IMR-90 (cell line): ENCODE measurements around the gene PTGES. TPM values are rescaled to one million over a fixed set of nuclear protein-coding genes. Genes with fewer than 3 reads are reported as not detected.

Source experiments
- ATAC-seq: fragments of 200-7000 bp; cut with Tn5 transposase; 2 replicates; pipeline ENCODE4 v1.9.1; 2020; ENCODE audit warnings: low read depth, mild to moderate bottlenecking, moderate library complexity
- BruUV-seq: library from RNA; stranded (reverse); fragments of 400-500 nt; replicated peaks from 2 replicates; lab custom pipeline; 2021; lab: Mats Ljungman, UMichigan
- CTCF ChIA-PET: fragments of 300-600 bp; formaldehyde crosslinking; extraction: SDS; loops from one replicate; lab custom pipeline; 2021; ENCODE audit warnings: antibody characterized with exemption; lab: Yijun Ruan, JAX
- POLR2A ChIA-PET: fragments of 300-600 bp; sonication (Branson Sonifier 250); formaldehyde crosslinking; loops from one replicate; lab custom pipeline; 2022; ENCODE audit warnings: antibody characterized with exemption; ENCODE audit not compliant: unreplicated experiment; lab: Charles Lee
- DNase-seq: peaks from one replicate; pipeline ENCODE4 v3.0.0; 2013
- H2AFZ ChIP-seq: replicated peaks from 2 replicates; pipeline ENCODE3; 2013; ENCODE audit warnings: low read length, mild to moderate bottlenecking; ENCODE audit not compliant: poor library complexity
- H2AK5ac ChIP-seq: 2 replicates; pipeline ENCODE4 v1.6.1; 2013; ENCODE audit warnings: low read depth, low read length, inconsistent platforms
- H2AK9ac ChIP-seq: replicated peaks from 2 replicates; pipeline ENCODE3; 2013; ENCODE audit warnings: mild to moderate bottlenecking, low read depth, low read length, moderate library complexity; ENCODE audit not compliant: poor library complexity
- H2BK120ac ChIP-seq: 2 replicates; pipeline ENCODE4 v1.6.1; 2013; ENCODE audit warnings: low read depth, low read length, inconsistent platforms
- H2BK15ac ChIP-seq: 3 replicates; pipeline ENCODE4 v1.6.1; 2013; ENCODE audit warnings: low read depth, low read length, inconsistent platforms
- H2BK20ac ChIP-seq: 2 replicates; pipeline ENCODE4 v1.6.1; 2013; ENCODE audit warnings: low read depth, mild to moderate bottlenecking, inconsistent platforms, low read length, moderate library complexity
- H2BK5ac ChIP-seq: 2 replicates; pipeline ENCODE4 v1.6.1; 2013; ENCODE audit warnings: mild to moderate bottlenecking, low read depth, low read length, inconsistent platforms; ENCODE audit not compliant: poor library complexity, severe bottlenecking
- H3K14ac ChIP-seq: replicated peaks from 2 replicates; pipeline ENCODE4 v1.6.1; 2013; ENCODE audit warnings: low read depth, low read length, inconsistent platforms
- H3K18ac ChIP-seq: 2 replicates; pipeline ENCODE4 v1.6.1; 2013; ENCODE audit warnings: low read depth, low read length, control low read depth
- H3K23ac ChIP-seq: 2 replicates; pipeline ENCODE4 v1.6.1; 2013; ENCODE audit warnings: low read depth, low read length, inconsistent platforms
- H3K27ac ChIP-seq: 2 replicates; pipeline ENCODE4 v1.5.1; 2013; ENCODE audit warnings: mild to moderate bottlenecking, control low read depth, low read length; ENCODE audit not compliant: insufficient read depth
- H3K27me3 ChIP-seq: 2 replicates; pipeline ENCODE4 v1.6.1; 2013; ENCODE audit warnings: low read length; ENCODE audit not compliant: control insufficient read depth, insufficient read depth
- H3K36me3 ChIP-seq: 2 replicates; pipeline ENCODE4 v1.6.1; 2013; ENCODE audit warnings: low read length, mixed read lengths; ENCODE audit not compliant: control insufficient read depth, insufficient read depth
- H3K4ac ChIP-seq: 2 replicates; pipeline ENCODE4 v1.6.1; 2013; ENCODE audit warnings: low read depth, low read length, inconsistent platforms
- H3K4me1 ChIP-seq: 2 replicates; pipeline ENCODE4 v1.6.1; 2013; ENCODE audit warnings: low read length, mixed read lengths; ENCODE audit not compliant: control insufficient read depth, insufficient read depth
- H3K4me2 ChIP-seq: 2 replicates; pipeline ENCODE4 v1.6.1; 2013; ENCODE audit warnings: low read depth, mild to moderate bottlenecking, control low read depth, low read length, moderate library complexity
- H3K4me3 ChIP-seq: 2 replicates; pipeline ENCODE4 v1.5.1; 2013; ENCODE audit warnings: low read depth, mild to moderate bottlenecking, control low read depth, low read length, moderate library complexity; ENCODE audit not compliant: insufficient read depth
- H3K56ac ChIP-seq: 2 replicates; pipeline ENCODE4 v1.6.1; 2013; ENCODE audit warnings: low read length, inconsistent platforms; ENCODE audit not compliant: insufficient read depth; ENCODE audit errors: extremely low read depth
- H3K79me1 ChIP-seq, 2 experiments: 2 replicates each; pipeline ENCODE4 v1.6.1; 2013; ENCODE audit warnings: low read length in 2 of 2, inconsistent platforms in 1 of 2, low read depth in 1 of 2
- H3K9ac ChIP-seq: 2 replicates; pipeline ENCODE4 v1.6.1; 2013; ENCODE audit warnings: low read depth, low read length, control low read depth
- H3K9me1 ChIP-seq: 2 replicates; pipeline ENCODE4 v1.6.1; 2013; ENCODE audit warnings: low read length, inconsistent platforms; ENCODE audit not compliant: insufficient read depth
- H3K9me3 ChIP-seq: 2 replicates; pipeline ENCODE4 v1.6.1; 2013; ENCODE audit warnings: low read length; ENCODE audit not compliant: control insufficient read depth, insufficient read depth
- H4K20me1 ChIP-seq: 2 replicates; pipeline ENCODE4 v1.6.1; 2013; ENCODE audit warnings: low read length, inconsistent platforms; ENCODE audit not compliant: insufficient read depth
- H4K5ac ChIP-seq: 2 replicates; pipeline ENCODE4 v1.6.1; 2013; ENCODE audit warnings: mild to moderate bottlenecking, low read depth, low read length, control low read depth
- H4K8ac ChIP-seq, 2 experiments: 2 replicates each; pipeline ENCODE4 v1.6.1; 2013; ENCODE audit warnings: low read depth in 2 of 2, low read length in 2 of 2, control low read depth in 1 of 2, inconsistent platforms in 1 of 2
- H4K91ac ChIP-seq: 2 replicates; pipeline ENCODE4 v1.6.1; 2013; ENCODE audit warnings: low read depth, low read length, inconsistent platforms; ENCODE audit not compliant: insufficient read depth
- BHLHE40 ChIP-seq: fragments of 150-350 bp; IDR thresholded peaks from 2 replicates; pipeline ENCODE4 v1.6.1; 2016; ENCODE audit warnings: mild to moderate bottlenecking, low read depth, low read length
- CEBPB ChIP-seq: IDR thresholded peaks from 2 replicates; pipeline ENCODE4 v1.6.1; 2012; ENCODE audit warnings: low read depth, low read length, improper control_type of control experiment
- FOS ChIP-seq: fragments of 150-350 bp; IDR thresholded peaks from 2 replicates; pipeline ENCODE4 v1.6.1; 2016; ENCODE audit warnings: low read depth, low read length
- MAZ ChIP-seq: IDR thresholded peaks from 2 replicates; pipeline ENCODE4 v1.6.1; 2012; ENCODE audit warnings: low read depth, mild to moderate bottlenecking, low read length, improper control_type of control experiment, moderate library complexity, borderline replicate concordance
- MXI1 ChIP-seq: IDR thresholded peaks from 2 replicates; pipeline ENCODE4 v1.6.1; 2012; ENCODE audit warnings: low read depth, mild to moderate bottlenecking, low read length, moderate library complexity, borderline replicate concordance
- POLR2A ChIP-seq: IDR thresholded peaks from 2 replicates; pipeline ENCODE4 v1.6.1; 2012; ENCODE audit warnings: mild to moderate bottlenecking, low read depth, low read length
- RAD21 ChIP-seq: IDR thresholded peaks from 2 replicates; pipeline ENCODE4 v1.6.1; 2012; ENCODE audit warnings: low read length, improper control_type of control experiment
- SMC3 ChIP-seq: fragments of 150-350 bp; IDR thresholded peaks from 2 replicates; pipeline ENCODE4 v1.6.1; 2016; ENCODE audit warnings: low read depth, mild to moderate bottlenecking, antibody characterized with exemption, low read length, moderate library complexity
- WGBS, 2 experiments: methylation state at CpG; one replicate each; pipeline versions ENCODE4 v1.1.5 to v1.1.7; 2013; ENCODE audit warnings: missing lambda C conversion rate in 2 of 2; ENCODE audit not compliant: insufficient read length in 1 of 2; ENCODE audit errors: extremely low coverage in 2 of 2; 5-methylcytosine and 5-hydroxymethylcytosine counted together
- dilution Hi-C: fragments of 300-500 bp; cut with HindIII; formaldehyde crosslinking; loops from one replicate; pipeline ENCODE4 v1.14.3; 2018; ENCODE audit warnings: low sequenced_read_pairs; ENCODE audit not compliant: unreplicated experiment
- in situ Hi-C: fragments of 300-500 bp; cut with MboI; formaldehyde crosslinking; loops from 3 replicates; pipeline ENCODE4 v1.14.3; 2019; ENCODE audit warnings: low sequenced_read_pairs, inconsistent platforms, mixed read lengths
- intact Hi-C: fragments of 100-400 bp; cut with micrococcal nuclease; formaldehyde crosslinking; loops from 2 replicates; pipeline ENCODE4 v1.10.0; 2022
- polyA plus RNA-seq, 3 experiments: library from polyadenylated mRNA; depleted of rRNA; stranded (reverse); fragments of >200 nt; gene quantifications; 2 replicates each; pipeline ENCODE4 v1.2.3, GENCODE V29; 2012; ENCODE audit warnings: low replicate concordance in 1 of 3
- total RNA-seq: library from RNA; depleted of rRNA; stranded (reverse); fragments of >200 nt; gene quantifications from 2 replicates; pipeline ENCODE4 v1.2.3, GENCODE V29; 2012
- TF ChIP-seq, protein P1 (sequence below): conservative IDR thresholded peaks from 2 replicates; pipeline ENCODE4 v1.5.1; 2012; ENCODE audit warnings: mild to moderate bottlenecking, low read depth, low read length, improper control_type of control experiment

Gene PTGES
- total and polyA plus RNA-seq, 2 of the 4 experiments (the other 2 are of a cell fraction): 3.2 to 6.3 TPM

DNA sequence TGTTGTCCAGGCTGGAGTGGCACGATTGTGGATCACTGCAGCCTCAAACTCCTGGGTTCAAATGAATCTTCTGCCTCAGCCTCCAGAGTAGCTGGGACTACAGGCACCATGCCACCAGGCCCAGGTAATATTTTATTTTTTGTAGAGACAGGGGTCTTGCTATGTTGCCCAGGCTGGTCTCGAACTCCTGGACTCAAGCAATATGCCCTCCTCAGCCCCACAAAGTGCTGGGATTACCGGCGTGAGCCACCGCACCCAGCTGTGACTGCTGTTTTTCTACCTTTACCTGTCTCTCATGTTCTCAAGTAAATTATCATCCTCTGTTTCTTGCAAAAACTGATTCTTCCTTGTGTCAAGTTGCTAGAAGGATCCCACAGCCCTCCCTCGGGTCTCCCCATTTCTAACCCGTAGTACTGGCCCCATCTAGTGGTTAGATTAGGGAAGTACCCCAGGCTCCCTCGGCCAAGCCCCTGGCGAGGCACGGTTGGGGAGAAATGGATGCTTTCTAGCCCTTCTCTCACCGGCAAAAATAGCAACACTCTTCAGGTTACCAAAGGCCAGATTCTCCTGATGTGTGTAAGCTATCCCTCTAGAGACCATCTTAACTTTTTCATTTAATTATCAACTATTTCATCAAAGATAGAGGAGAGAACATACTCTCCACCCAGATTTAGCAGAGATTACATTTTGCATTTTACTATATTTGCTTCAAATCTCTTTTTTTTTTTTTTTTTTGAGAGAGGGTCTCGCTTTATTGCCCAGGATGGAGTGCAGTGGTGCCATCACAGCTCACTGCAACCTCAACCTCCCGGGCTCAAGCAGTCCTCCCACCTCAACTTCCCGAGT is 30.9 kb upstream of the PTGES start:
- Histone ChIP-seq H3K9me3 (no peaks in the 10 kb centered on the region), H3K9ac (no peak overlapping the region), H4K20me1 (no peaks in the 10 kb centered on the region), H2BK120ac (peak overlapping the region; percentile 68), H3K27ac (no peak overlapping the region), H3K56ac (no peak overlapping the region), H2BK20ac (peak overlapping the region; percentile 59; the same call in 1 of the 2 replicates), H3K4me3 (no peak overlapping the region), H3K18ac (no peak overlapping the region), H3K14ac (no peak overlapping the region), H3K36me3 (no peaks in the 10 kb centered on the region), H3K9me1 (peaks cover 7% of the 10 kb centered on the region; the same call in 1 of the 2 replicates), H4K91ac (0 out of 2 replicates have a peak overlapping the region, but pooled peaks have one; percentile 53), H3K23ac (no peak overlapping the region), H2AK5ac (peak overlapping the region; percentile 59; the same call in 1 of the 2 replicates), H2AFZ (peak overlapping the region; percentile 2), H3K79me1 (no peaks in the 10 kb centered on the region), H3K4me2 (no peak overlapping the region), H2BK5ac (no peak overlapping the region), H3K4me1 (peaks cover 3% of the 10 kb centered on the region; the same call in 1 of the 2 replicates), H4K8ac (peak overlapping the region in 1 of 2 experiments; percentile 70; a peak in 1 of 4 replicates), H4K5ac (no peak overlapping the region), H2BK15ac (no peak overlapping the region; the same call in 2 of the 3 replicates), H3K27me3 (peaks cover 10% of the 10 kb centered on the region), H3K4ac (peak overlapping the region; percentile 30; the same call in 1 of the 2 replicates), H2AK9ac (peak overlapping the region; percentile 63)
- in situ Hi-C loops: loop anchor here (5.0 kb wide), 3 partner anchors 46 to 651 kb away; no protein-coding TSS in a partner anchor
- 33% methylated on average over 3 of the region's 14 CpGs; no CpG with 5 or more reads in 1 of the 2 experiments for WGBS, 2 experiments
- DNase-seq (peak; percentile 75), ATAC-seq (peak; percentile 96)
- ChIA-PET CTCF (interaction anchor here (0.9 to 4.2 kb wide), 2 partner anchors 15 to 46 kb away, joined by 3 to 14 read pairs; no protein-coding TSS in a partner anchor), POLR2A (no interaction called here)
- no TSS peak for BruUV-seq
- dilution Hi-C loops: no loop called here
- TF ChIP-seq RAD21 (peak; percentile 100), SMC3 (peak; percentile 100), FOS (no peak), BHLHE40 (no peak), MAZ (peak; percentile 56; the same call in 1 of the 2 replicates), MXI1 (no peak), CEBPB (no peak), POLR2A (peak; percentile 66)
- TF ChIP-seq, protein P1, sequence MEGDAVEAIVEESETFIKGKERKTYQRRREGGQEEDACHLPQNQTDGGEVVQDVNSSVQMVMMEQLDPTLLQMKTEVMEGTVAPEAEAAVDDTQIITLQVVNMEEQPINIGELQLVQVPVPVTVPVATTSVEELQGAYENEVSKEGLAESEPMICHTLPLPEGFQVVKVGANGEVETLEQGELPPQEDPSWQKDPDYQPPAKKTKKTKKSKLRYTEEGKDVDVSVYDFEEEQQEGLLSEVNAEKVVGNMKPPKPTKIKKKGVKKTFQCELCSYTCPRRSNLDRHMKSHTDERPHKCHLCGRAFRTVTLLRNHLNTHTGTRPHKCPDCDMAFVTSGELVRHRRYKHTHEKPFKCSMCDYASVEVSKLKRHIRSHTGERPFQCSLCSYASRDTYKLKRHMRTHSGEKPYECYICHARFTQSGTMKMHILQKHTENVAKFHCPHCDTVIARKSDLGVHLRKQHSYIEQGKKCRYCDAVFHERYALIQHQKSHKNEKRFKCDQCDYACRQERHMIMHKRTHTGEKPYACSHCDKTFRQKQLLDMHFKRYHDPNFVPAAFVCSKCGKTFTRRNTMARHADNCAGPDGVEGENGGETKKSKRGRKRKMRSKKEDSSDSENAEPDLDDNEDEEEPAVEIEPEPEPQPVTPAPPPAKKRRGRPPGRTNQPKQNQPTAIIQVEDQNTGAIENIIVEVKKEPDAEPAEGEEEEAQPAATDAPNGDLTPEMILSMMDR: peak; percentile 96
- intact Hi-C loops: loop anchor here (1.0 to 5.0 kb wide), 3 partner anchors 46 to 646 kb away; partner anchors contain the start of gene ASB6
